ENCODE results near the gene TAF13. TPM values are rescaled to one million over a fixed set of nuclear protein-coding genes. Genes with fewer than 3 reads are reported as not detected.

The TAF13 gene
- polyA plus RNA-seq, 1 donor from 2014 or later, result 2.7 TPM

Other genes starting within 250 kb of the TAF13 start
- not detected for gene AKNAD1, start 218.9 kb downstream of the TAF13 start, polyA plus RNA-seq
- gene GPSM2, start 199.0 kb downstream of the TAF13 start, polyA plus RNA-seq, result 1.5 TPM
- 10.9 TPM for gene CLCC1, start 112.5 kb downstream of the TAF13 start, polyA plus RNA-seq
- 3.7 TPM for gene WDR47, start 33.9 kb downstream of the TAF13 start, polyA plus RNA-seq
- gene TMEM167B, start 14.8 kb upstream of the TAF13 start, polyA plus RNA-seq, result 34.8 TPM
- 1.0 TPM for gene ELAPOR1, start 38.1 kb upstream of the TAF13 start, polyA plus RNA-seq
- gene SARS1, start 137.9 kb upstream of the TAF13 start, polyA plus RNA-seq, result 127 TPM
- gene CELSR2, start 173.5 kb upstream of the TAF13 start, polyA plus RNA-seq, result 0.15 TPM
- not detected for gene PSRC1, start 207.1 kb upstream of the TAF13 start, polyA plus RNA-seq
- gene MYBPHL, start 231.0 kb upstream of the TAF13 start, polyA plus RNA-seq, result not detected

Measured in IgD-negative memory B cell (primary cell).